Aorta (tissue), 5 donors: ENCODE data around the gene CPA3. TPM values are rescaled to one million over a fixed set of nuclear protein-coding genes. Genes with fewer than 3 reads are reported as not detected.
A peak's percentile ranks its signal among the peaks of the same experiment; 100 is the strongest.

ENCODE experiments used
- ATAC-seq: fragments of 200-7000 bp; cut with Tn5 transposase; one replicate; pipeline ENCODE4 v1.9.1; 2022; ENCODE audit warnings: moderate library complexity; ENCODE audit not compliant: low FRiP score
- DNase-seq, 2 donors: peaks; one replicate each; pipeline ENCODE4 v3.0.0-alpha.2; 2020
- H3K27ac ChIP-seq, 2 donors: one replicate each; pipeline ENCODE4 v1.5.1; 2013; ENCODE audit warnings: low read length in 2 of 2, mild to moderate bottlenecking in 2 of 2, moderate library complexity in 2 of 2, control low read depth in 1 of 2, inconsistent platforms in 1 of 2, low read depth in 1 of 2
- H3K27me3 ChIP-seq, 2 donors: one replicate each; pipeline ENCODE4 v1.6.1; 2013; ENCODE audit warnings: control low read depth in 1 of 2, low read length in 1 of 2, mild to moderate bottlenecking in 1 of 2, moderate library complexity in 1 of 2; ENCODE audit not compliant: insufficient read depth in 2 of 2, control insufficient read depth in 1 of 2
- H3K36me3 ChIP-seq, 2 donors: one replicate each; pipeline ENCODE4 v1.6.1; 2013; ENCODE audit warnings: control low read depth in 1 of 2, low read length in 1 of 2, mild to moderate bottlenecking in 1 of 2; ENCODE audit not compliant: insufficient read depth in 2 of 2, control insufficient read depth in 1 of 2
- H3K4me1 ChIP-seq, 2 donors: one replicate each; pipeline ENCODE4 v1.6.1; 2013; ENCODE audit warnings: low read length in 2 of 2, control low read depth in 1 of 2, mild to moderate bottlenecking in 1 of 2, moderate library complexity in 1 of 2; ENCODE audit not compliant: insufficient read depth in 2 of 2, control insufficient read depth in 1 of 2
- H3K4me3 ChIP-seq, 2 donors: one replicate each; pipeline ENCODE4 v1.5.1; 2013; ENCODE audit warnings: low read length in 2 of 2, control low read depth in 1 of 2, mild to moderate bottlenecking in 1 of 2
- H3K9me3 ChIP-seq: one replicate; pipeline ENCODE4 v1.6.1; 2013; ENCODE audit warnings: mild to moderate bottlenecking, low read length; ENCODE audit not compliant: control insufficient read depth
- WGBS, 2 donors: extraction: QIAGEN DNeasy Blood & Tissue Kit; methylation state at CpG; one replicate each; pipeline ENCODE4 v1.1.7; 2013; 5-methylcytosine and 5-hydroxymethylcytosine counted together
- intact Hi-C, 2 donors: fragments of 100-400 bp; cut with DNase I; formaldehyde crosslinking; loops; one replicate each; pipeline versions ENCODE4 v1.14.2 to v1.15.0; 2022
- polyA plus RNA-seq, 2 donors: library from polyadenylated mRNA; stranded (reverse); fragments of 200-250 nt; gene quantifications; one replicate each; pipeline ENCODE4 v1.2.3, GENCODE V29; 2013
- total RNA-seq, 2 donors: library from RNA; stranded (reverse); fragmentation: NEBNext Ultra II Directional; extraction: Animal tissue kit (Norgen Biotek cat#: 25700); gene quantifications; one replicate each; pipeline ENCODE4 v1.2.1, GENCODE V29; 2021
- donor health status: healthy with polysubstance abuse.
- donor health status: Bipolar disorder and iron deficiency.
- donor health status: DM: no; HTN: no; CAD: no.
- donor health status: DM: no; HTN: no; CAD: no.
- donor health status: DM: yes; HTN: yes; CAD: no.

CPA3 gene
- total and polyA plus RNA-seq, 4 donors: 0.69 to 20.5 (median 4.3) TPM

- H3K27ac ChIP-seq: no peak overlapping the region
- no peaks in the 10 kb centered on the region for H3K4me1 ChIP-seq
- no peak for ATAC-seq
- no peak overlapping the region for H3K4me3 ChIP-seq
- H3K27me3 ChIP-seq: peaks cover 0 to 2% of the 10 kb centered on the region in 2 donors
- DNase-seq: no peak
- no peaks in the 10 kb centered on the region for H3K9me3 ChIP-seq
- intact Hi-C loops: no loop called here
- 79 to 83% methylated on average over 2 of the region's 2 CpGs for WGBS, 2 donors
- H3K36me3 ChIP-seq: no peaks in the 10 kb centered on the region
These were observed 73.2 kb downstream of the CPA3 start for GRCh38 chr3:148938306-148938705.

- no peaks in the 10 kb centered on the region for H3K4me1 ChIP-seq
- no peaks in the 10 kb centered on the region for H3K9me3 ChIP-seq
- WGBS, 2 donors: 54 to 71% methylated on average over 7 of the region's 7 CpGs
- no peak overlapping the region for H3K27ac ChIP-seq
- peaks cover 0 to 1% of the 10 kb centered on the region in 2 donors for H3K27me3 ChIP-seq
- intact Hi-C loops: no loop called here
- ATAC-seq: no peak
- H3K4me3 ChIP-seq: no peak overlapping the region
- H3K36me3 ChIP-seq: no peaks in the 10 kb centered on the region
- DNase-seq: no peak
These were observed 73.8 kb downstream of the CPA3 start for GRCh38 chr3:148938936-148939335.

- intact Hi-C loops: no loop called here
- no peak for ATAC-seq
- no peaks in the 10 kb centered on the region for H3K36me3 ChIP-seq
- no peaks in the 10 kb centered on the region for H3K27me3 ChIP-seq
- no peak for DNase-seq
- 77 to 80% methylated on average over 3 of the region's 3 CpGs for WGBS, 2 donors
- no peaks in the 10 kb centered on the region for H3K9me3 ChIP-seq
- no peaks in the 10 kb centered on the region for H3K4me1 ChIP-seq
- no peak overlapping the region for H3K27ac ChIP-seq
- no peak overlapping the region for H3K4me3 ChIP-seq
These were observed 75.9 kb downstream of the CPA3 start for GRCh38 chr3:148940983-148941382.

GRCh38 chr3:148943506-148944205 is 78.6 kb downstream of the CPA3 start:
- DNase-seq (no peak), ATAC-seq (peak; percentile 75)
- Histone ChIP-seq H3K4me3 (no peak overlapping the region), H3K4me1 (no peaks in the 10 kb centered on the region), H3K36me3 (no peaks in the 10 kb centered on the region), H3K27ac (no peak overlapping the region), H3K27me3 (no peaks in the 10 kb centered on the region), H3K9me3 (no peaks in the 10 kb centered on the region)
- 27 to 31% methylated on average over 2 of the region's 2 CpGs for WGBS, 2 donors
- intact Hi-C loops: loop anchor here in 1 of 2 donors (2.0 kb wide), 1 partner anchor 83 kb away; no protein-coding TSS in a partner anchor

- 90 to 95% methylated on average over 2 of the region's 2 CpGs for WGBS, 2 donors
- no peak for DNase-seq
- intact Hi-C loops: loop anchor here (5.0 kb wide), 1 partner anchor 563 kb away; no protein-coding TSS in a partner anchor
- Histone ChIP-seq H3K27ac (no peak overlapping the region), H3K36me3 (no peaks in the 10 kb centered on the region), H3K4me1 (no peaks in the 10 kb centered on the region), H3K27me3 (no peaks in the 10 kb centered on the region), H3K4me3 (no peak overlapping the region), H3K9me3 (no peaks in the 10 kb centered on the region)
- ATAC-seq: no peak
These were observed 80.0 kb downstream of the CPA3 start for GRCh38 chr3:148945116-148945515.

Other genes with a start within 250 kb of the CPA3 start
- gene AGTR1, start 167.4 kb upstream of the CPA3 start, total RNA-seq: 1 to 10 TPM; 4.0 to 8.5 TPM
- 1 to 10 TPM in 1 of 2 donors, under 1 TPM in 1; 0.38 to 1.4 TPM for gene AGTR1, start 167.4 kb upstream of the CPA3 start, polyA plus RNA-seq
- 1 to 10 TPM; 5.0 to 7.3 TPM for gene CPB1, start 37.5 kb upstream of the CPA3 start, total RNA-seq
- gene CPB1, start 37.5 kb upstream of the CPA3 start, polyA plus RNA-seq: 1 to 10 TPM; 3.9 to 6.9 TPM
- gene GYG1, start 126.2 kb downstream of the CPA3 start, total RNA-seq: 10 to 100 TPM; 67.3 to 91.7 TPM
- gene GYG1, start 126.2 kb downstream of the CPA3 start, polyA plus RNA-seq: 100 to 1,000 TPM in 1 of 2 donors, 10 to 100 TPM in 1; 73.6 to 101 TPM
- gene HLTF, start 221.2 kb downstream of the CPA3 start, total RNA-seq: 10 to 100 TPM; 24.6 to 30.1 TPM
- 10 to 100 TPM in 1 of 2 donors, 1 to 10 TPM in 1; 4.4 to 15.2 TPM for gene HLTF, start 221.2 kb downstream of the CPA3 start, polyA plus RNA-seq